A673 (cell line): Measurements from ENCODE around the gene FUT2. TPM values are rescaled to one million over a fixed set of nuclear protein-coding genes. Genes with fewer than 3 reads are reported as not detected.

Experiments
- BruUV-seq: library from RNA; stranded (reverse); fragments of 400-500 nt; replicated peaks from 2 replicates; lab custom pipeline; 2021; lab: Mats Ljungman, UMichigan
- CTCF ChIA-PET: fragments of 300-600 bp; sonication (Branson Sonifier 250); formaldehyde crosslinking; loops from one replicate; lab custom pipeline; 2022; ENCODE audit warnings: antibody characterized with exemption; lab: Charles Lee
- POLR2A ChIA-PET: fragments of 300-600 bp; sonication (Branson Sonifier 250); formaldehyde crosslinking; loops from one replicate; lab custom pipeline; 2022; ENCODE audit warnings: antibody characterized with exemption; ENCODE audit not compliant: low non-redundant PET; lab: Charles Lee
- DNase-seq: peaks from one replicate; pipeline ENCODE4 v3.0.0-alpha.2; 2015; ENCODE audit warnings: low spot score
- H3K27ac ChIP-seq: fragments of 200-600 bp; sonication (generic); 2 replicates; pipeline ENCODE4 v1.5.1; 2016; ENCODE audit warnings: mixed run types, low read depth, mild to moderate bottlenecking, mixed read lengths, antibody characterized with exemption, low read length; ENCODE audit not compliant: poor library complexity, severe bottlenecking
- H3K27me3 ChIP-seq: fragments of 200-600 bp; sonication (generic); replicated peaks from 2 replicates; pipeline ENCODE4 v1.6.1; 2017; ENCODE audit warnings: mixed run types, low read depth, mild to moderate bottlenecking, mixed read lengths, antibody characterized with exemption, low read length; ENCODE audit not compliant: insufficient read depth, poor library complexity
- H3K36me3 ChIP-seq: fragments of 200-600 bp; sonication (generic); 2 replicates; pipeline ENCODE4 v1.6.1; 2016; ENCODE audit warnings: mixed run types, mild to moderate bottlenecking, mixed read lengths, antibody characterized with exemption, low read length; ENCODE audit not compliant: insufficient read depth, poor library complexity, severe bottlenecking
- H3K4me1 ChIP-seq: fragments of 200-600 bp; sonication (generic); 2 replicates; pipeline ENCODE4 v1.6.1; 2017; ENCODE audit warnings: mixed run types, mild to moderate bottlenecking, mixed read lengths, antibody characterized with exemption, low read length; ENCODE audit not compliant: insufficient read depth, poor library complexity, severe bottlenecking
- H3K4me3 ChIP-seq: fragments of 200-600 bp; sonication (generic); 2 replicates; pipeline ENCODE4 v1.5.1; 2016; ENCODE audit warnings: low read depth, mixed run types, mild to moderate bottlenecking, mixed read lengths, low read length; ENCODE audit not compliant: poor library complexity, severe bottlenecking
- H3K9me3 ChIP-seq: fragments of 200-600 bp; sonication (generic); 2 replicates; pipeline ENCODE4 v1.6.1; 2016; ENCODE audit warnings: mixed run types, low read depth, mild to moderate bottlenecking, mixed read lengths, antibody characterized with exemption, low read length; ENCODE audit not compliant: poor library complexity, severe bottlenecking
- EZH2 ChIP-seq: fragments of 200-600 bp; sonication (generic); IDR thresholded peaks from 2 replicates; pipeline ENCODE4 v1.6.1; 2017; ENCODE audit warnings: borderline replicate concordance, low read depth, mild to moderate bottlenecking, mixed read lengths, antibody characterized with exemption, low read length; ENCODE audit not compliant: poor library complexity, severe bottlenecking
- intact Hi-C: fragments of 100-400 bp; cut with micrococcal nuclease; formaldehyde crosslinking; loops from one replicate; pipeline ENCODE4 v1.10.0; 2022; ENCODE audit not compliant: unreplicated experiment
- total RNA-seq: library from RNA; stranded (reverse); gene quantifications from 2 replicates; pipeline ENCODE4 v1.2.3, GENCODE V29; 2021
- TF ChIP-seq, protein P1 (sequence below): fragments of 300-800, 200-600 bp; sonication (generic); conservative IDR thresholded peaks from 2 replicates; pipeline ENCODE4 v1.5.1; 2017; ENCODE audit warnings: low read depth, mild to moderate bottlenecking, antibody characterized with exemption, low read length, moderate library complexity, mixed read lengths

The FUT2 gene
- total RNA-seq, 1 experiment from 2014 or later: not detected

DNA sequence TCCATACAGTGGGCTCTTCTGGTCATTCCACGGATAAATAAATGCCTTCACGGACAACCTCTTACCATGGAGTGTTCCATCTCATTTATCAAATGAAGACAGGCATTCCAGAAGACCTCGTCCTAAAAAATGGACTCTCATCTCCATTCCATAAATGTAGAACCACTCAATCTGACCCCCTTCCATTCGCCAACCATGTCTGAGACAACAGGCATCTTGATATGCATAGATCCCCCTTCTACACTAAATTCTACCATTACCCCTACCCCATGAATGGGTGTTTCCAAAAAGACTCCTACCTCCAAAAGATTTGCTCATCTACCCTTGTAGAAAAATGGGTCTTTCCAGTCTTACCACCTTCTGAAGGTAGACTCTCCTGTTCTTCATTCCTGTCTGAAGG lies 35.7 kb downstream of the FUT2 start:
- Histone ChIP-seq H3K27ac (no peak overlapping the region), H3K36me3 (no peaks in the 10 kb centered on the region), H3K9me3 (no peaks in the 10 kb centered on the region), H3K4me1 (peaks cover 3% of the 10 kb centered on the region), H3K4me3 (no peak overlapping the region), H3K27me3 (no peaks in the 10 kb centered on the region)
- intact Hi-C loops: no loop called here
- DNase-seq: no peak
- TF ChIP-seq, protein P1, sequence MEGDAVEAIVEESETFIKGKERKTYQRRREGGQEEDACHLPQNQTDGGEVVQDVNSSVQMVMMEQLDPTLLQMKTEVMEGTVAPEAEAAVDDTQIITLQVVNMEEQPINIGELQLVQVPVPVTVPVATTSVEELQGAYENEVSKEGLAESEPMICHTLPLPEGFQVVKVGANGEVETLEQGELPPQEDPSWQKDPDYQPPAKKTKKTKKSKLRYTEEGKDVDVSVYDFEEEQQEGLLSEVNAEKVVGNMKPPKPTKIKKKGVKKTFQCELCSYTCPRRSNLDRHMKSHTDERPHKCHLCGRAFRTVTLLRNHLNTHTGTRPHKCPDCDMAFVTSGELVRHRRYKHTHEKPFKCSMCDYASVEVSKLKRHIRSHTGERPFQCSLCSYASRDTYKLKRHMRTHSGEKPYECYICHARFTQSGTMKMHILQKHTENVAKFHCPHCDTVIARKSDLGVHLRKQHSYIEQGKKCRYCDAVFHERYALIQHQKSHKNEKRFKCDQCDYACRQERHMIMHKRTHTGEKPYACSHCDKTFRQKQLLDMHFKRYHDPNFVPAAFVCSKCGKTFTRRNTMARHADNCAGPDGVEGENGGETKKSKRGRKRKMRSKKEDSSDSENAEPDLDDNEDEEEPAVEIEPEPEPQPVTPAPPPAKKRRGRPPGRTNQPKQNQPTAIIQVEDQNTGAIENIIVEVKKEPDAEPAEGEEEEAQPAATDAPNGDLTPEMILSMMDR: no peak
- TF ChIP-seq EZH2: no peak
- POLR2A ChIA-PET: interaction anchor here (0.6 kb wide), 1 partner anchor 136 kb away, joined by 4 read pairs; no protein-coding TSS in a partner anchor
- CTCF ChIA-PET: no interaction called here
- no TSS peak for BruUV-seq

DNA sequence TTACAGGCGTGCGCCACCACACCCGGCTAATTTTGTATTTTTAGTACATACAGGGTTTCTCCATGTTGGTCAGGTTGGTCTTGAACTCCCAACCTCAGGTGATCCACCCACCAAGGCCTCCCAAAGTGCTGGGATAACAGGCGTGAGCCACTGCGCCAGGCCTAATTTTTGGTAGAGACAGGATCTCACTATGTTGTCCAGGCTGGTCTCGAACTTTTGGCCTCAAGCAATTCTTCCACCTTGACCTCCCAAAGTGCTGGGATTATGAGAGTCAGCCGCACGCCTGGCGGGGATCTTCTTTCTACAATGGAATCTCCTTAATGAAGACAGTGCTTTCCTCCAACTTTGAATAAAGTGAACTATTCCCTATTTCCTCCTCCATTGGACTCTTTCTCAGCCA lies 38.9 kb downstream of the FUT2 start:
- H3K4me3 ChIP-seq: peak overlapping the region; percentile 43
- POLR2A ChIA-PET: no interaction called here
- H3K27ac ChIP-seq: no peak overlapping the region
- no peaks in the 10 kb centered on the region for H3K27me3 ChIP-seq
- H3K36me3 ChIP-seq: no peaks in the 10 kb centered on the region
- TF ChIP-seq, protein P1: no peak
- TF ChIP-seq EZH2: no peak
- DNase-seq: no peak
- no peaks in the 10 kb centered on the region for H3K9me3 ChIP-seq
- intact Hi-C loops: loop anchor here (5.0 kb wide), 1 partner anchor 87 kb away; the partner anchor contains the start of gene CA11
- BruUV-seq: no TSS peak
- H3K4me1 ChIP-seq: peaks cover 11% of the 10 kb centered on the region
- CTCF ChIA-PET: interaction anchor here (0.7 kb wide), 1 partner anchor 836 kb away, joined by 3 read pairs; no protein-coding TSS in a partner anchor

DNA sequence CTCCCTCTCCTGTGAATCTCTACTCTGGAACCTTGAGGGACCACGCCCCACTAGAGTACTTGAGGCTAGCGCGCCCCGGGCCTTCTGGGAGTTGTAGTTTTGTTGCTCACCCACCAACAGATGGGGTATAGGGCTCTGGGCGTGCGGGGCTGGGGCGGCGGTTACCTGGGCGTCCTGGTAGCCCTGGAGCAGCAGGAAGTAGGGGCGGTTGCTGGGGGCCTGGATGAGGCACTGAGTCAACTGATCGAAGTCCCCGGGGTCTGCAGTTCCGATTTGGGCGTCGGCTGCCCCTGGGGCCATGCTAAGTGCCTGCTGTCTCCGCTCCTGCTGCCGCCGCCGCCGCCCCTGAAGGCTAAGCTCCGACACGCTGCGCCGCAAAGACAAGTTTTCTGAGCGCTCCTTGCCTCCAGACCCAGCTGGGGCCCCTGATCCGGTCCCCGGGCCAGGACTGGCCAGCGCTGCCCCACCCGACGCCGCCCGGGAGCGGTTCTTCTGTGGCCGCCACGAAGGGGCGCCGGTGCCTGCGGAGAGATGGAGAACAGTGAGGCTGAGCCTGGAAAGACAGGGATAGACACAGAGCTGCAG lies 39.4 kb downstream of the FUT2 start:
- Histone ChIP-seq H3K27me3 (no peaks in the 10 kb centered on the region), H3K4me1 (peaks cover 15% of the 10 kb centered on the region), H3K9me3 (no peaks in the 10 kb centered on the region), H3K4me3 (peak overlapping the region; percentile 43), H3K36me3 (no peaks in the 10 kb centered on the region), H3K27ac (peak overlapping the region; percentile 57)
- ChIA-PET CTCF (interaction anchor here (0.6 kb wide), 1 partner anchor 151 kb away, joined by 3 read pairs; no protein-coding TSS in a partner anchor), POLR2A (no interaction called here)
- DNase-seq: peak; percentile 84
- no TSS peak for BruUV-seq
- TF ChIP-seq, protein P1: no peak
- TF ChIP-seq EZH2: no peak
- intact Hi-C loops: loop anchor here (5.0 kb wide), 1 partner anchor 88 kb away; the partner anchor contains the start of gene CA11
